ENCODE measurements around the gene CAPN10. TPM values are rescaled to one million over a fixed set of nuclear protein-coding genes. Genes with fewer than 3 reads are reported as not detected.

The CAPN10 gene
- total RNA-seq, 1 experiment from 2014 or later = 61.3 TPM

GRCh38 chr2:240588006-240588655 is 1.6 kb downstream of the CAPN10 start (continued):
- TF ChIP-seq, protein P1, sequence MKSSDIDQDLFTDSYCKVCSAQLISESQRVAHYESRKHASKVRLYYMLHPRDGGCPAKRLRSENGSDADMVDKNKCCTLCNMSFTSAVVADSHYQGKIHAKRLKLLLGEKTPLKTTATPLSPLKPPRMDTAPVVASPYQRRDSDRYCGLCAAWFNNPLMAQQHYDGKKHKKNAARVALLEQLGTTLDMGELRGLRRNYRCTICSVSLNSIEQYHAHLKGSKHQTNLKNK (CRISPR knock-in tag; IDR thresholded peaks at IDR 0.05) = no peak
- TF ChIP-seq, protein P2, sequence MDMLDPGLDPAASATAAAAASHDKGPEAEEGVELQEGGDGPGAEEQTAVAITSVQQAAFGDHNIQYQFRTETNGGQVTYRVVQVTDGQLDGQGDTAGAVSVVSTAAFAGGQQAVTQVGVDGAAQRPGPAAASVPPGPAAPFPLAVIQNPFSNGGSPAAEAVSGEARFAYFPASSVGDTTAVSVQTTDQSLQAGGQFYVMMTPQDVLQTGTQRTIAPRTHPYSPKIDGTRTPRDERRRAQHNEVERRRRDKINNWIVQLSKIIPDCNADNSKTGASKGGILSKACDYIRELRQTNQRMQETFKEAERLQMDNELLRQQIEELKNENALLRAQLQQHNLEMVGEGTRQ (CRISPR knock-in tag; IDR thresholded peaks at IDR 0.05) = no peak
- no peak for TF ChIP-seq OVOL2 (CRISPR knock-in tag; IDR thresholded peaks at IDR 0.05; ENCODE audit: borderline replicate concordance)

GRCh38 chr2:240588669-240589068 is 2.1 kb downstream of the CAPN10 start:
- ChIA-PET POLR2A (no interaction called here), CTCF (interaction anchor here (1.1 to 3.2 kb wide), 4 partner anchors 15 to 24 kb away, joined by 3 to 12 read pairs (median 3); partner anchors contain the start of gene RNPEPL1)
- Mint-ChIP-seq H3K4me1 (peaks cover 27% of the 10 kb centered on the region), H3K4me3 (peak overlapping the region; percentile 88), H3K27ac (no peak overlapping the region), H3K27me3 (ENCODE audit: low read depth) (no peaks in the 10 kb centered on the region), H3K36me3 (0 out of 2 replicates have a peak, but pooled peaks cover 2% of the 10 kb centered on the region), H3K9me3 (no peaks in the 10 kb centered on the region)
- ATAC-seq (no peak), DNase-seq (ENCODE audit: low spot score) (no peak)
- TF ChIP-seq, protein P3, sequence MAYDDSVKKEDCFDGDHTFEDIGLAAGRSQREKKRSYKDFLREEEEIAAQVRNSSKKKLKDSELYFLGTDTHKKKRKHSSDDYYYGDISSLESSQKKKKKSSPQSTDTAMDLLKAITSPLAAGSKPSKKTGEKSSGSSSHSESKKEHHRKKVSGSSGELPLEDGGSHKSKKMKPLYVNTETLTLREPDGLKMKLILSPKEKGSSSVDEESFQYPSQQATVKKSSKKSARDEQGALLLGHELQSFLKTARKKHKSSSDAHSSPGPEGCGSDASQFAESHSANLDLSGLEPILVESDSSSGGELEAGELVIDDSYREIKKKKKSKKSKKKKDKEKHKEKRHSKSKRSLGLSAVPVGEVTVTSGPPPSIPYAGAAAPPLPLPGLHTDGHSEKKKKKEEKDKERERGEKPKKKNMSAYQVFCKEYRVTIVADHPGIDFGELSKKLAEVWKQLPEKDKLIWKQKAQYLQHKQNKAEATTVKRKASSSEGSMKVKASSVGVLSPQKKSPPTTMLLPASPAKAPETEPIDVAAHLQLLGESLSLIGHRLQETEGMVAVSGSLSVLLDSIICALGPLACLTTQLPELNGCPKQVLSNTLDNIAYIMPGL (CRISPR knock-in tag; IDR thresholded peaks at IDR 0.05) = no peak
- TF ChIP-seq, protein P4, sequence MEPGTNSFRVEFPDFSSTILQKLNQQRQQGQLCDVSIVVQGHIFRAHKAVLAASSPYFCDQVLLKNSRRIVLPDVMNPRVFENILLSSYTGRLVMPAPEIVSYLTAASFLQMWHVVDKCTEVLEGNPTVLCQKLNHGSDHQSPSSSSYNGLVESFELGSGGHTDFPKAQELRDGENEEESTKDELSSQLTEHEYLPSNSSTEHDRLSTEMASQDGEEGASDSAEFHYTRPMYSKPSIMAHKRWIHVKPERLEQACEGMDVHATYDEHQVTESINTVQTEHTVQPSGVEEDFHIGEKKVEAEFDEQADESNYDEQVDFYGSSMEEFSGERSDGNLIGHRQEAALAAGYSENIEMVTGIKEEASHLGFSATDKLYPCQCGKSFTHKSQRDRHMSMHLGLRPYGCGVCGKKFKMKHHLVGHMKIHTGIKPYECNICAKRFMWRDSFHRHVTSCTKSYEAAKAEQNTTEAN (CRISPR knock-in tag; IDR thresholded peaks at IDR 0.05) = no peak
- TF ChIP-seq NFE2L1 (CRISPR knock-in tag; IDR thresholded peaks at IDR 0.05) (no peak), ZNF317 (CRISPR knock-in tag; IDR thresholded peaks at IDR 0.05; ENCODE audit: borderline replicate concordance, low read depth) (no peak), ELF4 (CRISPR knock-in tag; IDR thresholded peaks at IDR 0.05; ENCODE audit: low read depth) (no peak), MYBL2 (CRISPR knock-in tag; IDR thresholded peaks at IDR 0.05) (no peak), TCF7 (CRISPR knock-in tag; IDR thresholded peaks at IDR 0.05; ENCODE audit: low read depth) (no peak), GTF2I (CRISPR knock-in tag; conservative IDR thresholded peaks at IDR 0.05) (no peak), TEAD1 (CRISPR knock-in tag; IDR thresholded peaks at IDR 0.05) (no peak), ETV6 (CRISPR knock-in tag; IDR thresholded peaks at IDR 0.05) (no peak), ZNF263 (CRISPR knock-in tag; IDR thresholded peaks at IDR 0.05; ENCODE audit: low read depth) (no peak), MLX (CRISPR knock-in tag; IDR thresholded peaks at IDR 0.05) (no peak), ZNF121 (CRISPR knock-in tag; IDR thresholded peaks at IDR 0.05) (no peak)
- TF ChIP-seq, protein P5, sequence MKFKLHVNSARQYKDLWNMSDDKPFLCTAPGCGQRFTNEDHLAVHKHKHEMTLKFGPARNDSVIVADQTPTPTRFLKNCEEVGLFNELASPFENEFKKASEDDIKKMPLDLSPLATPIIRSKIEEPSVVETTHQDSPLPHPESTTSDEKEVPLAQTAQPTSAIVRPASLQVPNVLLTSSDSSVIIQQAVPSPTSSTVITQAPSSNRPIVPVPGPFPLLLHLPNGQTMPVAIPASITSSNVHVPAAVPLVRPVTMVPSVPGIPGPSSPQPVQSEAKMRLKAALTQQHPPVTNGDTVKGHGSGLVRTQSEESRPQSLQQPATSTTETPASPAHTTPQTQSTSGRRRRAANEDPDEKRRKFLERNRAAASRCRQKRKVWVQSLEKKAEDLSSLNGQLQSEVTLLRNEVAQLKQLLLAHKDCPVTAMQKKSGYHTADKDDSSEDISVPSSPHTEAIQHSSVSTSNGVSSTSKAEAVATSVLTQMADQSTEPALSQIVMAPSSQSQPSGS (CRISPR knock-in tag; IDR thresholded peaks at IDR 0.05; ENCODE audit: borderline replicate concordance, low read depth) = no peak

DNA sequence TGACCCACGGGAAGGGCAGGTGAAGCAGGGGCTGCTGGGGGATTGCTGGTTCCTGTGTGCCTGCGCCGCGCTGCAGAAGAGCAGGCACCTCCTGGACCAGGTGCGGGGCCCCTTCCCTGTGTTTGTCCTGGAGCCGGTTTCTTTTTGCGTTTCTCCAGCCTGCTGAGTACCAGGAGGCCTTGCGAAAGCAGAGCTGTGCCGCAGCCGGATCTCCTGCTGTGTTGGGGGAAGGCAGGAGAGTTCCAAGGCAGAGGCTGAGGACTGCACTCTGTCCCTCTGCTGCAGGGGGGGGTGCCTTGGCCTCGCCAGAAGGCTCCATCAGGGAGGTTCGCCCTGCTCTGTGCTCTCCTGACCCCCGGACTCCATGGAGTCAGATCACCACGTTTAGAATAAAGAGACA is 2.8 kb downstream of the CAPN10 start:
- H3K4me3 Mint-ChIP-seq = no peak overlapping the region
- H3K36me3 Mint-ChIP-seq = 0 out of 2 replicates have a peak, but pooled peaks cover 2% of the 10 kb centered on the region
- H3K27me3 Mint-ChIP-seq (ENCODE audit: low read depth) = no peaks in the 10 kb centered on the region
- ATAC-seq (no peak), DNase-seq (ENCODE audit: low spot score) (no peak)
- POLR2A ChIA-PET = no interaction called here
- no peak for TF ChIP-seq EMX1 (CRISPR knock-in tag; IDR thresholded peaks at IDR 0.05)
- TF ChIP-seq, protein P6, sequence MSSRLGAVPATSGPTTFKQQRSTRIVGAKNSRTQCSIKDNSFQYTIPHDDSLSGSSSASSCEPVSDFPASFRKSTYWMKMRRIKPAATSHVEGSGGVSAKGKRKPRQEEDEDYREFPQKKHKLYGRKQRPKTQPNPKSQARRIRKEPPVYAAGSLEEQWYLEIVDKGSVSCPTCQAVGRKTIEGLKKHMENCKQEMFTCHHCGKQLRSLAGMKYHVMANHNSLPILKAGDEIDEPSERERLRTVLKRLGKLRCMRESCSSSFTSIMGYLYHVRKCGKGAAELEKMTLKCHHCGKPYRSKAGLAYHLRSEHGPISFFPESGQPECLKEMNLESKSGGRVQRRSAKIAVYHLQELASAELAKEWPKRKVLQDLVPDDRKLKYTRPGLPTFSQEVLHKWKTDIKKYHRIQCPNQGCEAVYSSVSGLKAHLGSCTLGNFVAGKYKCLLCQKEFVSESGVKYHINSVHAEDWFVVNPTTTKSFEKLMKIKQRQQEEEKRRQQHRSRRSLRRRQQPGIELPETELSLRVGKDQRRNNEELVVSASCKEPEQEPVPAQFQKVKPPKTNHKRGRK (CRISPR knock-in tag; IDR thresholded peaks at IDR 0.05; ENCODE audit: borderline replicate concordance) = no peak
- TF ChIP-seq NFE2L1 (CRISPR knock-in tag; IDR thresholded peaks at IDR 0.05) = no peak
- peaks cover 25% of the 10 kb centered on the region for H3K4me1 Mint-ChIP-seq
- no peak overlapping the region for H3K27ac Mint-ChIP-seq
- H3K9me3 Mint-ChIP-seq = no peaks in the 10 kb centered on the region
- CTCF ChIA-PET = interaction anchor here (0.8 to 1.1 kb wide), 3 partner anchors 15 to 25 kb away, joined by 3 read pairs; no protein-coding TSS in a partner anchor
